ENCODE results near the gene PRUNE2.

Gene PRUNE2

DNA sequence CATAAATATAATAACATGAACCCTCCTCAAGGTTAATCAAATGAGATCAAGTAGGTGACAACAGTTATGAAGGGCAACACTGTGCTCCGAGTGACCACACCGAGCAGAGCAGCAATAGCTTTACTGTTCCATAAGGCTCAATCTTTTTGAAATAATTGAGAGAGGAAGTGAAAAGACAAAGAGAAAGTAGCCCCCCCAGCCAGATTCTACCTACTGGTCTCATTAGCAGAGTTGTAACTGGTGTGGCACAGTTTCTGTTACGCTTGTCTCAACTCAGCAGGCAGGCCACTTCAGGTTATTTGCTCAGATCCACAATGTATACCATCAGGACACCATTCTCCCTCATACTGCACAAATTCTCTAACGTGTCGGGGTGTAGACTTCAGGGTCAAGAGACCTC is 14.0 kb downstream of the PRUNE2 start:
- H3K27ac Mint-ChIP-seq: no peak overlapping the region
- no peaks in the 10 kb centered on the region for H3K9me3 Mint-ChIP-seq
- no peak overlapping the region for H3K4me3 Mint-ChIP-seq
- no peaks in the 10 kb centered on the region for H3K36me3 Mint-ChIP-seq (ENCODE audit: low read depth)
- H3K4me1 Mint-ChIP-seq (ENCODE audit: low read depth): no peaks in the 10 kb centered on the region
- peaks cover 6% of the 10 kb centered on the region for H3K27me3 Mint-ChIP-seq

DNA sequence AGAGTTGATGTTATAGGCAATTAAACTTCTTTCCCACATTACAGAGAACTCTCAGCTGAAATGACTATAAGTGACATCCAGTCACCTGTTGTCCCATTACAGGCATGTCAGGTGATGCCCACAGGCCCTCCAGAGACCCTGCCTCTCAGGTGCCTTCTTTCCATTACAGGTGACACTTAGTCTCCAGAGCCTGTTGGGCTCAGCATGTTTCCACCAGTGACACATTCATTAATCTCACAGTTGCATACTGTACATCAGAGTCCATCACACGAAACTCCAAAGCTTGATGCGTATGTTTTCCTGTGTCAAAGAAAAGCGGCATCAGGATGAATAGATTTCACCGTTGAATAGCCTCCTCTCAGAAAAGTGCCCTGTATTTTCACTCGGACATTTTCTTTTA is 14.6 kb downstream of the PRUNE2 start:
- no peak overlapping the region for H3K27ac Mint-ChIP-seq
- H3K9me3 Mint-ChIP-seq: no peaks in the 10 kb centered on the region
- no peaks in the 10 kb centered on the region for H3K36me3 Mint-ChIP-seq (ENCODE audit: low read depth)
- H3K4me3 Mint-ChIP-seq: no peak overlapping the region
- no peaks in the 10 kb centered on the region for H3K4me1 Mint-ChIP-seq (ENCODE audit: low read depth)
- H3K27me3 Mint-ChIP-seq: peaks cover 6% of the 10 kb centered on the region

DNA sequence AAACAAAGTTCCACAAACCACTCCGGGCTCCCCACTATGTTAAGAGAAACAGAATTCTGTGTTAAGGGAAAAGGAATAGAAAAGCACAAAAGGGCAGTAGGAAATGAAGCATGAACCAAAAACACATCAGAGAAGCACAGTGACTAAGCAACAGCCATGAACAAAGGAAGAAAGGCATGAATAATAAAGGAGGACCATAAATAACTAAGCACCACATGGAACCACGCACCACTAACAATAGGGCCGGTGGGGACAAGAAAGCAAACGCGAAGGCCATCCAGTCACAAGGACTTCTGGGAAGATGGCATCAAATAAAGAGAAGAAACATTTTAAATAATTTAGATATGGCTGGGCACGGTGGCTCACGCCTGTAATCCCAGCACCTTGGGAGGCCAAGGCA is 18.0 kb downstream of the PRUNE2 start:
- H3K4me3 Mint-ChIP-seq: no peak overlapping the region
- H3K27me3 Mint-ChIP-seq: peaks cover 3% of the 10 kb centered on the region
- H3K4me1 Mint-ChIP-seq (ENCODE audit: low read depth): no peaks in the 10 kb centered on the region

DNA sequence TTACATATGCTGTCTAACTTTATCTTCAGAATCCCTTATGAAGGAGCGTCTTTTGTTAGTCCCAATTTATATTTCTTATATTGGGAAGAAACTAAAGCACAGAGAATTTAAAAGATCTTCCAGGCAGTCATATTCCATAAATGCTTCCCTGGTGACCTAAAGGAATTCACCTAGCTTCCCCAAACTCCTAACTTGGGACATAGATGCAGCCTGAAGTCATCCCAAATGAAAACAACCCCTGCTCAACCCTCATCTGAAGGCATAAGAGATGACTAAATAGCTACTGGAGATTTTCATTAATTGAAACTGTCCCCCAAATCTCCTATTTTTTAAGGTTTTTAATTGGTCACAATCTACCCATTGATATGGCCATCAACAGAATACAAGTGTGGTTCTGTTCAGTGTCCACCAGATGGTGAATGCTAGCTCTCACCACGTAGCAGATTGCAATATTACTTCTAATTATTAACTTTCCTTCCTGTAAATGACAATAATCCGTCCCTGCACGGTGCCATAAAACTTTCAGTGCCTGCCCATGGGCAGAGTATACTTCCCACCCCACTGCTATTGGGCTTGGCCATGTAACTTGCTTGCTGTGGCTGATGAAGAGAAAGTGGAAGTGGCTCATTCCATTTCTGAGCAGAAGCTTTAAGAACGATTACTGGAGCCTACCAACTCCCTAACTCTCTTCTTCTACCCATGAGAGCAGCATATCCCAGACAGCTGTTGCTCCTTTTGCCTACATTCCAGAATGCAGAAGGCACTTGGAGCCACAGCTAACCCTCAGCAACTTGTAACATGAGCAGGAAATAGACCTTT is 18.7 kb downstream of the PRUNE2 start:
- peaks cover 3% of the 10 kb centered on the region for H3K27me3 Mint-ChIP-seq
- H3K4me1 Mint-ChIP-seq (ENCODE audit: low read depth): no peaks in the 10 kb centered on the region
- H3K27ac Mint-ChIP-seq: no peak overlapping the region
- no peaks in the 10 kb centered on the region for H3K9me3 Mint-ChIP-seq
- H3K36me3 Mint-ChIP-seq (ENCODE audit: low read depth): no peaks in the 10 kb centered on the region
- H3K4me3 Mint-ChIP-seq: no peak overlapping the region

More for the DNA sequence above, 18.0 kb downstream of the PRUNE2 start:
- no peaks in the 10 kb centered on the region for H3K36me3 Mint-ChIP-seq (ENCODE audit: low read depth)
- no peaks in the 10 kb centered on the region for H3K9me3 Mint-ChIP-seq
- no peak overlapping the region for H3K27ac Mint-ChIP-seq

DNA sequence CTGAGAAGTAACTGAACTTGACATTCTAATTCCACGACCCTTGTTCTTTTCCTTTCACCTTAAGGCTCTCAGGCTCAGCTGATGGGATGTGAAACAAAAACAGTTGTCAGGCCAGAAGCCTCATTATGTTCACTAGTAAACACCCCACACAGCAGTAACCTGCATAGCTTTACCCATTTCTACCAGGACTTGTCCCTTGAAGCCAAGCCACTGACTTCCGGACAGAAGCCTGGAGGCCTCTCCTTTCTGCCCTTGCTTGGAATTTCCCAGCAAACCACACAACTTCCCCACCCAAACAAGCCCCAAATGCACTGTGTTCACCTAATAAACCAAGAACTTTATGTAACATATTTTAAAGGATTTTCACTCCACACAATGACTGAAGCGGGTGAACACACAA is 19.6 kb downstream of the PRUNE2 start:
- no peak overlapping the region for H3K27ac Mint-ChIP-seq
- peaks cover 3% of the 10 kb centered on the region for H3K27me3 Mint-ChIP-seq
- no peak overlapping the region for H3K4me3 Mint-ChIP-seq
- no peaks in the 10 kb centered on the region for H3K4me1 Mint-ChIP-seq (ENCODE audit: low read depth)
- H3K36me3 Mint-ChIP-seq (ENCODE audit: low read depth): no peaks in the 10 kb centered on the region
- no peaks in the 10 kb centered on the region for H3K9me3 Mint-ChIP-seq

DNA sequence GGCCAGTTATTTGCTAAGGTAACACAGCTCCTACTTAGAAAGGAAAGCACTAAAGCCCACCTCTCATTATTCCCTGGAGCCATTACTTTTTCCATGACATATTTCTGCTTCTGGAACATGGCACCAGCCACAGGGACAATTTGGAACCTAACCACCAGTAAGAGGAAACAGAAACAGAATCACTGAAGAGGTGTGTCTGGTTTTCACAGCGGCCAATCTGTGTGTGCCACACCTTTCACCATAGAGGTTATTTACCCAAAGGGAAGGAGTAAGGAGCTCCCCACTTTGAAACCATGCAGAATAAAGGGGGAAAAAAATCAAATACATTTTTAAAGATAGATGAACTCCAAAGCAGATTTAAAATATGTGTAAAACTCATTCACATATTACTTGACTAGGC is 21.1 kb downstream of the PRUNE2 start:
- H3K27ac Mint-ChIP-seq: no peak overlapping the region
- H3K4me1 Mint-ChIP-seq (ENCODE audit: low read depth): no peaks in the 10 kb centered on the region
- no peaks in the 10 kb centered on the region for H3K36me3 Mint-ChIP-seq (ENCODE audit: low read depth)
- no peaks in the 10 kb centered on the region for H3K9me3 Mint-ChIP-seq
- peaks cover 3% of the 10 kb centered on the region for H3K27me3 Mint-ChIP-seq
- no peak overlapping the region for H3K4me3 Mint-ChIP-seq

DNA sequence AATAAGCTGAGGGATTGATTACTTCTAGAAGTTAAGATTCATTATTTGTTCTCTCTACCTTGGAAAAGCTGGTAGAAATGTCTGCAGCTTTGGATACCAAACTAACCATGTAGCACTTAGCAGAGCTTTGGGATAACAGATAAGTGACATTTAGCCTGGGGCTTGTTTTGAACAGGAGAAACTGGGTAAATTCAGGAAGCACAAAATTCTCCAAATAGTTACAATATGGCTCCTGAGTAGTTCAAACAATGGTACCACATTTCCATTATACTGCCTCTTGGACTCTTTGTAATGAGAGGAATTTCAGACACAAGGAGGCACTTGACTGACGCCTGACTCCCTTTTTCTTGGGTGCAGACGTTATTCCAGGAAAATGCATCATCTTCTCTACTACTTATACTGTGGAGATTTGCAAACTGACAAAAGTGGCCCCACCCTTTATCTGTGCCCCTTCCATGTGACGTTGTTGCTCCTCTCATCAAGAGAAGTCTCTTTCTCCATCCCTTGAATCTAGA is 22.5 kb downstream of the PRUNE2 start:
- Mint-ChIP-seq H3K9me3 (no peaks in the 10 kb centered on the region), H3K27ac (no peak overlapping the region), H3K4me3 (no peak overlapping the region), H3K27me3 (peaks cover 3% of the 10 kb centered on the region), H3K4me1 (ENCODE audit: low read depth) (no peaks in the 10 kb centered on the region), H3K36me3 (ENCODE audit: low read depth) (no peaks in the 10 kb centered on the region)

DNA sequence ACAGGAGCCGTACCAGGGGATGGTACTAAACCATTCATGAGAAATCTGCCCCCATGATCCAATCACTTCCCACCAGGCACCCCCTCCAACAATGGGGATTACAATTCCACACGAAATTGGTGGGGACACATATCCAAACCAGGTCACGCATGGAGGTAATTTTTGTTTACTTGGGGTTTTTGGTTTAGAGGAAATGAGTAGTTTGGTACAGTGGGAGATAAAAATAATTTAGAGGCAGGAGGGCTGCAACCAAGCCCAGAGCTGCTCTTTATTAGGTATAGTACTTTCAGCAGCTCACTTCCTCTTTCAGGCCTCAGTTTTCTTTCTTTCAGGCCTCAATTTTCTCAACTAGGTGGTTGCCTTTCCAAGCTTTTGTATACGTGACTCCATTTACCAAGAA is 23.2 kb downstream of the PRUNE2 start:
- Mint-ChIP-seq H3K4me1 (ENCODE audit: low read depth) (no peaks in the 10 kb centered on the region), H3K9me3 (no peaks in the 10 kb centered on the region), H3K27ac (no peak overlapping the region), H3K27me3 (peaks cover 3% of the 10 kb centered on the region), H3K4me3 (no peak overlapping the region), H3K36me3 (ENCODE audit: low read depth) (no peaks in the 10 kb centered on the region)

DNA sequence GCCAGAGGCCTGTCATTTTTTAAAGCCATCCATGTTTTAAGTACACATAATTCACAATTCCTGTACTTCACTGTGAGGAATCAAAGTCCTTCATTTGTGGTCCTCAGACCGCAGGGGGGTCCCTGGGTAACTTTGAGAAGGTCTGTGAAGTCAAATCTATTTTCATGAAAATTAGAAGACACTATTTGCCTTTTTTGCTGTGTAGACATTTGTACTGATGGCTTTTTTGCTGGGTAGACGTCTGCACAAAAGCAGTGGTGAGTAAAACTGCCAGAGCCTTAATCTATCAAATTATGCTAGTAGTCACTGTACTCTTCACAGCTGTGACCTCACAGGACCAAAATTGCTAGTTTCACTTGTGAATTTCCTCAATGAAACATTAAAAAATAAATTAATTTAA is 25.7 kb downstream of the PRUNE2 start:
- Mint-ChIP-seq H3K9me3 (no peaks in the 10 kb centered on the region), H3K4me1 (ENCODE audit: low read depth) (no peaks in the 10 kb centered on the region), H3K4me3 (no peak overlapping the region), H3K36me3 (ENCODE audit: low read depth) (no peaks in the 10 kb centered on the region), H3K27me3 (no peaks in the 10 kb centered on the region), H3K27ac (no peak overlapping the region)

DNA sequence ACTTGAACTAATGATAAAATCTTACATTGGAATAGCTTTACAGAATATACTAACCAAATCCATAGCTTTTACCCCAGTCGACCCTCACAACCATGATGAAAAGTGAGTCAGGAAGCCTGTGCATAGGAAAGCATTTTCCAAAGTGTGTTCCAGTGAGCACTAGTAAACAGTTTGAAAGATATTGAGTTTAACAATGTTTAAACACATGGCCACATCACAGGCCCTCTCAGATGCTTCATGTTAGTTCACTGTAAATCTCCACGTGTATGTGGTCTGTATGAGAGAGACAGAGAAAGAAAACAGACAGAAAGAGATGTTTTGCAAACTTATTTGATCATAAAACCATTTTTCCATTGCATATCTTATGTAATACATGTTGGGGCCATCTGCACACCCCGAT is 27.0 kb downstream of the PRUNE2 start:
- Mint-ChIP-seq H3K27ac (no peak overlapping the region), H3K36me3 (ENCODE audit: low read depth) (no peaks in the 10 kb centered on the region), H3K4me3 (no peak overlapping the region), H3K9me3 (no peaks in the 10 kb centered on the region), H3K4me1 (ENCODE audit: low read depth) (no peaks in the 10 kb centered on the region), H3K27me3 (no peaks in the 10 kb centered on the region)

DNA sequence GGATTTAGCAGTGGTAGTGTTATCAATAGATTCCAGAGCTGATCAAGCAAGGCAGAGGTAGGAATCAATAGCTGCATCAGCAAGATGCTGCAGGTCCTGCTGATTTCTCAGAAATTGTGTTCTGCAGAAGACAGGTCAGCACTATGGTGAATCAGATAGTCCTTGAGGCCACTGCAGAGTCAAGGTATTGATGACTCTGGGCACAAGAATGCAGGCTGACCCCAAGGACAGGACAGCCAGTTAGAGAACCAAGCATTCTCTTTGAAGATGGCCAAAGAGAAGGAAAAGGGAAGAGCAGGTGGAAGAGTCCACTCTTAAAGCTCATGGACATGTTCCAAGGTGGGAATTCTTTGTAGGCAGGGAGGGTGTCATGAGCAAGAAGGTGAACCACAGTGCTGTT is 28.0 kb downstream of the PRUNE2 start:
- Mint-ChIP-seq H3K4me3 (no peak overlapping the region), H3K9me3 (no peaks in the 10 kb centered on the region), H3K27me3 (peaks cover 5% of the 10 kb centered on the region), H3K36me3 (ENCODE audit: low read depth) (no peaks in the 10 kb centered on the region), H3K27ac (no peak overlapping the region), H3K4me1 (ENCODE audit: low read depth) (no peaks in the 10 kb centered on the region)

DNA sequence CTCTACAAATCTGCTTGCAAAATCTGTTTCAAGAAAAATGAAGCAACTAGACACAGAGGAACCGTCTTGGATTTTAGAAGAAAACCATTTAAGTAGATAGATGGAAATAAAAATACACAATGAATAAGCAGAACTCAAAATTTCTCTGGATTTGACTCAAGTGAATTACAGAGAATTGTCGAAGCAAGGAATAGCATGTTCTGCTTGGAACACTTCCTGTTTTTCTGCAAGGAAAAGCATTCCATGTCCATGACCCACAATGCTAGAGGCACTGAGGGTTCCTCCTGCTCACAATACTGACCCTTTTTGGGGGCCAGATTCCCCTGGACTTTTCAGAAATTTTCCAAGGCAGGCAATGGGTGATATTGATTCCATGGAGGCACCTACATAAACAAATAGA is 29.8 kb downstream of the PRUNE2 start:
- Mint-ChIP-seq H3K36me3 (ENCODE audit: low read depth) (no peaks in the 10 kb centered on the region), H3K4me1 (ENCODE audit: low read depth) (no peaks in the 10 kb centered on the region), H3K27me3 (peaks cover 9% of the 10 kb centered on the region), H3K4me3 (no peak overlapping the region), H3K27ac (no peak overlapping the region), H3K9me3 (no peaks in the 10 kb centered on the region)

DNA sequence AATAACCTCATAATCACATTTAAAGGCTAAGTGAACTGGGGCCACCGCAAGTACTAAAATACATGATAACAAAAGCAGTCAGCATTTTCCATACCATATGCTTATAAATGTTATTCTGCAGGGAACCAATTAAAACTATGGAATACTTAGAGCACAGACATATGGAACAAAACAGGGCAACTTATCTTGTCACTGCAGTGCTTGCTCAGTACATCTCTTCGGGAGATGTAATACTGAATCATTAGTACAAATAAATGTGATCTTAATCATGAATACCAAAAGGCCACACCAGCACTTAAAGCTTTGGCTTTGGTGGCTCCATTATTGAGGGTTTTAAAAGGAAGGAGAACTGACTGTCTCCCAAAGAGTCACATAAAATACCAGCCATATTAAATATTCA is 32.1 kb downstream of the PRUNE2 start:
- Mint-ChIP-seq H3K27ac (no peak overlapping the region), H3K4me1 (ENCODE audit: low read depth) (no peaks in the 10 kb centered on the region), H3K27me3 (peaks cover 9% of the 10 kb centered on the region), H3K9me3 (no peaks in the 10 kb centered on the region), H3K4me3 (no peak overlapping the region), H3K36me3 (ENCODE audit: low read depth) (no peaks in the 10 kb centered on the region)

DNA sequence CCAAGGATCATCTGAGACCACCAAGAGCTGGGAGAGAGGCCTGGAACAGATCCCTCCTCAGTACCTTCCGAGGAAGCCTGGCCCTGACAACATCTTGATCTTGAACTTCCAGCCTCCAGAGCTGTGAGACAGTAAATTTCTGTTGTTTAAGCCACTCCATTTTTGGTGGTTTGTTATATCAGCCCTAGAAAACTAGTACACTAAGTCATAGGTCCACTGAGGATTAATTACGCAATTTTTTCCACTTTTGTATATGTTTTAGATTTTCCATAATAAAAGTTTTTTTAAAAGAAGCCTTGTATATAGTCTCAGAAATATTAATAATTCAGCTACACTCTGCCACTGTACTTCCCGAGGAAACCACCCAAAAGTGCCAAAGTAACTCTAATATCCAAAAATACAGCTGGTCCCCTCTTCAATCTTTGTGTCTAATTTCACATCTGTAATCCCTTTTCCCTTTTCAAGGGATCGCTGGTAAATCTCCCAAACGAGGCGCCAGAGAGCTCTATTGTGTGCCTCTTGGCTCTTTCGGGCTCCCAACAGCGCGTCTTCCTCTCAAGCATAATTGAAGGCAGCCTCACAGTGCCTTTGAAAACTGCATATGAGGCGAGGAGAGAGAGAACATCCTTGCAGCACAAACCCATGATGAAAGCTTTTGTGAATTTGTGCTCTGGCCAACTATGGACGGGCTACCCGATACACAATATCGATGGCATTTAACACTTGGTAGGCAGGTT is 32.7 kb downstream of the PRUNE2 start:
- no peaks in the 10 kb centered on the region for H3K36me3 Mint-ChIP-seq (ENCODE audit: low read depth)
- H3K4me1 Mint-ChIP-seq (ENCODE audit: low read depth): no peaks in the 10 kb centered on the region
- H3K27ac Mint-ChIP-seq: no peak overlapping the region
- H3K27me3 Mint-ChIP-seq: peaks cover 9% of the 10 kb centered on the region
- no peaks in the 10 kb centered on the region for H3K9me3 Mint-ChIP-seq
- no peak overlapping the region for H3K4me3 Mint-ChIP-seq

DNA sequence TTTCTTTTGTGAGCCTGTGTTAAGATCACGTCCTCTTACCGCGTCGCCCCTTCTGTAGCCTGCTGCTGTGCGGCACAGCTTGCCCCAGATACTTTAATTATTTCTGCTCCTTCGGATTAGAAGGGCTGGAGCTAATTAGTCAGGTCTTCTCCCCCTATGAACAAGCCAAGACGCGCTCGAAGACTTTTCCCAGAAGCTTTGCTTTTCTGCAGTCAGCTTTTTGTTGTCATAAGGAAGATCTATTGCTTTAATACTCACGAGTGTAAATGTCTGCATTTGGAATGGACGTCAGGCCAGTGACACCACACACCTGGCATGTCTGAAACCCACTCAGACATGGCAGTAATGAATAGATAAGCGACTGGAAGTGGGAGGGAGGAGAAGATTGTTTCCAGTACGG is 37.0 kb downstream of the PRUNE2 start:
- H3K27me3 Mint-ChIP-seq: peaks cover 9% of the 10 kb centered on the region
- H3K9me3 Mint-ChIP-seq: no peaks in the 10 kb centered on the region

More for the DNA sequence above, 37.0 kb downstream of the PRUNE2 start:
- Mint-ChIP-seq H3K27ac (no peak overlapping the region), H3K4me3 (no peak overlapping the region), H3K4me1 (ENCODE audit: low read depth) (no peaks in the 10 kb centered on the region), H3K36me3 (ENCODE audit: low read depth) (no peaks in the 10 kb centered on the region)

Measured in stimulated activated naive CD8-positive, alpha-beta T cell treated with anti-CD3 and anti-CD28 coated beads, Interleukin-15, Interleukin-2, amounts not matched to agents 100 ng/mL and 50 ng/mL, for 24 hours (primary cell).